ENCODE measurements around the gene ATF1.

The ATF1 gene

GRCh38 chr12:50763639-50764285 is at the start of gene ATF1:
Gene ATF1 (plus strand): TSS chr12:50764101. CDS start chr12:50780146, 16,045 bp downstream.
- Histone ChIP-seq H3K79me2 (ENCODE audit: low read length) (peaks cover 62% of the 10 kb centered on the region), H3K4me2 (ENCODE audit: low read length) (peak within 1 kb of the TSS; percentile 95), H3K4me3 (ENCODE audit: low read length) (peak within 1 kb of the TSS; percentile 91), H3K36me3 (replicated peaks; ENCODE audit: low read depth, low read length) (peaks cover 7% of the 10 kb centered on the region), H3K27me3 (ENCODE audit: low read depth, low read length) (no peaks in the 10 kb centered on the region), H3K27ac (ENCODE audit: low read length) (peak within 1 kb of the TSS; percentile 92), H2AFZ (ENCODE audit: low read depth, low read length) (peak within 1 kb of the TSS; percentile 86), H3K9me3 (ENCODE audit: insufficient read depth, low read length) (no peaks in the 10 kb centered on the region), H3K4me1 (ENCODE audit: low read length) (peaks cover 16% of the 10 kb centered on the region), H4K20me1 (ENCODE audit: insufficient read depth, low read length) (peaks cover 9% of the 10 kb centered on the region), H3K9ac (ENCODE audit: low read length) (peak within 1 kb of the TSS; percentile 96)
- TF ChIP-seq, protein P1, sequence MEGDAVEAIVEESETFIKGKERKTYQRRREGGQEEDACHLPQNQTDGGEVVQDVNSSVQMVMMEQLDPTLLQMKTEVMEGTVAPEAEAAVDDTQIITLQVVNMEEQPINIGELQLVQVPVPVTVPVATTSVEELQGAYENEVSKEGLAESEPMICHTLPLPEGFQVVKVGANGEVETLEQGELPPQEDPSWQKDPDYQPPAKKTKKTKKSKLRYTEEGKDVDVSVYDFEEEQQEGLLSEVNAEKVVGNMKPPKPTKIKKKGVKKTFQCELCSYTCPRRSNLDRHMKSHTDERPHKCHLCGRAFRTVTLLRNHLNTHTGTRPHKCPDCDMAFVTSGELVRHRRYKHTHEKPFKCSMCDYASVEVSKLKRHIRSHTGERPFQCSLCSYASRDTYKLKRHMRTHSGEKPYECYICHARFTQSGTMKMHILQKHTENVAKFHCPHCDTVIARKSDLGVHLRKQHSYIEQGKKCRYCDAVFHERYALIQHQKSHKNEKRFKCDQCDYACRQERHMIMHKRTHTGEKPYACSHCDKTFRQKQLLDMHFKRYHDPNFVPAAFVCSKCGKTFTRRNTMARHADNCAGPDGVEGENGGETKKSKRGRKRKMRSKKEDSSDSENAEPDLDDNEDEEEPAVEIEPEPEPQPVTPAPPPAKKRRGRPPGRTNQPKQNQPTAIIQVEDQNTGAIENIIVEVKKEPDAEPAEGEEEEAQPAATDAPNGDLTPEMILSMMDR (IDR thresholded peaks at IDR 0.05; ENCODE audit: low read depth, low read length): no peak
- no peak for TF ChIP-seq EZH2phosphoT487 (IDR thresholded peaks at IDR 0.05; ENCODE audit: low read depth)

GRCh38 chr12:50715174-50715573 is 48.7 kb upstream of the ATF1 start:
- H3K27me3 ChIP-seq (ENCODE audit: low read depth, low read length): no peaks in the 10 kb centered on the region
- H3K9me3 ChIP-seq (ENCODE audit: insufficient read depth, low read length): no peaks in the 10 kb centered on the region
- no peaks in the 10 kb centered on the region for H3K79me2 ChIP-seq (ENCODE audit: low read length)
- peaks cover 23% of the 10 kb centered on the region for H3K36me3 ChIP-seq (replicated peaks; ENCODE audit: low read depth, low read length)
- TF ChIP-seq, protein P1 (IDR thresholded peaks at IDR 0.05; ENCODE audit: low read depth, low read length): no peak
- no peak overlapping the region for H3K27ac ChIP-seq (ENCODE audit: low read length)
- no peaks in the 10 kb centered on the region for H3K4me1 ChIP-seq (ENCODE audit: low read length)
- H3K4me2 ChIP-seq (ENCODE audit: low read length): no peak overlapping the region
- no peak overlapping the region for H3K4me3 ChIP-seq (ENCODE audit: low read length)
- no peak overlapping the region for H2AFZ ChIP-seq (ENCODE audit: low read depth, low read length)
- no peaks in the 10 kb centered on the region for H4K20me1 ChIP-seq (ENCODE audit: insufficient read depth, low read length)
- no peak overlapping the region for H3K9ac ChIP-seq (ENCODE audit: low read length)

DNA sequence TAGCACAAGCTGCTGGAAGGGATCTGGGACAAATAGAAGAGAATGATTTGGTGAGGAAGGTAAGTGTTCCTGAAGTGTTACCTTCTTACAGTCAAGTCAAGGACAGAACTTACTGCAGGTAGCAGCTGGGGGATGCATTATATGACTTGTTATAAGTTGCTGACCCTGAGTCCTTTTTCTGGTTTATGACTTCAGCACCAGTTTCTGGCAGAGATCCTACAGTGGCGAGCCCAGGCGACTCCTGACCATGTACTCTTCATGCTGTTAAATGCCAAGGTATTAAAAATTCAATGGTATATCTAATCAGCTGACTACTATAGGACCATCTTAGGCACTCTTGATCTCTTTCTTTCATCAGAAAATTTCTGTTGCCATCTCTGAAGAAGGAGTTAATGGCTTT is 45.1 kb upstream of the ATF1 start:
- H2AFZ ChIP-seq (ENCODE audit: low read depth, low read length): no peak overlapping the region
- H3K36me3 ChIP-seq (replicated peaks; ENCODE audit: low read depth, low read length): peaks cover 15% of the 10 kb centered on the region
- H3K4me2 ChIP-seq (ENCODE audit: low read length): no peak overlapping the region
- H3K79me2 ChIP-seq (ENCODE audit: low read length): no peaks in the 10 kb centered on the region
- no peaks in the 10 kb centered on the region for H3K4me1 ChIP-seq (ENCODE audit: low read length)
- H3K27ac ChIP-seq (ENCODE audit: low read length): no peak overlapping the region
- H3K4me3 ChIP-seq (ENCODE audit: low read length): no peak overlapping the region
- H3K9me3 ChIP-seq (ENCODE audit: insufficient read depth, low read length): no peaks in the 10 kb centered on the region
- H3K9ac ChIP-seq (ENCODE audit: low read length): no peak overlapping the region
- no peaks in the 10 kb centered on the region for H3K27me3 ChIP-seq (ENCODE audit: low read depth, low read length)
- no peak for TF ChIP-seq EZH2phosphoT487 (IDR thresholded peaks at IDR 0.05; ENCODE audit: low read depth)
- TF ChIP-seq, protein P1 (IDR thresholded peaks at IDR 0.05; ENCODE audit: low read depth, low read length): no peak
- no peaks in the 10 kb centered on the region for H4K20me1 ChIP-seq (ENCODE audit: insufficient read depth, low read length)

- H3K36me3 ChIP-seq (replicated peaks; ENCODE audit: low read depth, low read length): peaks cover 16% of the 10 kb centered on the region
- TF ChIP-seq, protein P1 (IDR thresholded peaks at IDR 0.05; ENCODE audit: low read depth, low read length): no peak
- TF ChIP-seq EZH2phosphoT487 (IDR thresholded peaks at IDR 0.05; ENCODE audit: low read depth): no peak
These were observed 43.8 kb upstream of the ATF1 start for GRCh38 chr12:50720085-50720484.

More at GRCh38 chr12:50720085-50720484, 43.8 kb upstream of the ATF1 start:
- H3K9ac ChIP-seq (ENCODE audit: low read length): no peak overlapping the region
- H3K27ac ChIP-seq (ENCODE audit: low read length): no peak overlapping the region
- H3K27me3 ChIP-seq (ENCODE audit: low read depth, low read length): no peaks in the 10 kb centered on the region
- H3K4me3 ChIP-seq (ENCODE audit: low read length): no peak overlapping the region
- H3K79me2 ChIP-seq (ENCODE audit: low read length): no peaks in the 10 kb centered on the region
- H4K20me1 ChIP-seq (ENCODE audit: insufficient read depth, low read length): no peaks in the 10 kb centered on the region
- no peaks in the 10 kb centered on the region for H3K4me1 ChIP-seq (ENCODE audit: low read length)
- no peaks in the 10 kb centered on the region for H3K9me3 ChIP-seq (ENCODE audit: insufficient read depth, low read length)
- no peak overlapping the region for H2AFZ ChIP-seq (ENCODE audit: low read depth, low read length)
- no peak overlapping the region for H3K4me2 ChIP-seq (ENCODE audit: low read length)
